HK-2 (cell line): Measurements from ENCODE around the gene KANSL2.
"Not testable (repeated sequence)": the region's sequence is repeated elsewhere in the genome, so short reads cannot be mapped to it uniquely, and the experiment has no call there.

ENCODE experiments used
- DNase-seq: peaks from one replicate; pipeline ENCODE4 v3.0.0-alpha.2; 2018; ENCODE audit not compliant: unreplicated experiment

The KANSL2 gene

GRCh38 chr12:48681710-48682532 is at the start of gene KANSL2:
Gene KANSL2, minus strand, starts transcription at chr12:48682238. Its CDS starts 606 bp downstream, at chr12:48681632.
- peak; percentile 98 for DNase-seq

GRCh38 chr12:48728807-48729206 is 46.8 kb upstream of the KANSL2 start:
- no peak for DNase-seq

- DNase-seq = not testable (repeated sequence)
These were observed 38.7 kb upstream of the KANSL2 start for GRCh38 chr12:48720737-48721136.

GRCh38 chr12:48720171-48720570 is 38.1 kb upstream of the KANSL2 start:
- DNase-seq = not testable (repeated sequence)

GRCh38 chr12:48719002-48719401 is 37.0 kb upstream of the KANSL2 start:
- not testable (repeated sequence) for DNase-seq

GRCh38 chr12:48717252-48717695 is 35.2 kb upstream of the KANSL2 start:
- DNase-seq = peak; percentile 13

GRCh38 chr12:48716493-48717251 is 34.6 kb upstream of the KANSL2 start, which contains the start of gene CCNT1:
Gene CCNT1, minus strand, starts transcription at chr12:48716707. Its CDS starts 32 bp downstream, at chr12:48716675.
- DNase-seq = peak; percentile 99

- DNase-seq = no peak
These were observed 34.1 kb upstream of the KANSL2 start for GRCh38 chr12:48716168-48716492.

- DNase-seq = no peak
These were observed 30.2 kb upstream of the KANSL2 start for GRCh38 chr12:48712209-48712608.

GRCh38 chr12:48698822-48699221 is 16.8 kb upstream of the KANSL2 start:
- DNase-seq = not testable (repeated sequence)

GRCh38 chr12:48696626-48697025 is 14.6 kb upstream of the KANSL2 start:
- DNase-seq = no peak

- no peak for DNase-seq
These were observed 13.8 kb upstream of the KANSL2 start for GRCh38 chr12:48695859-48696258.

GRCh38 chr12:48694038-48694437 is 12.0 kb upstream of the KANSL2 start:
- DNase-seq = no peak

- DNase-seq = no peak
These were observed 11.5 kb upstream of the KANSL2 start for GRCh38 chr12:48693572-48693971.

GRCh38 chr12:48691826-48692487 is 9.9 kb upstream of the KANSL2 start:
- no peak for DNase-seq

- peak; percentile 16 for DNase-seq
These were observed 9.0 kb upstream of the KANSL2 start for GRCh38 chr12:48690990-48691389.

GRCh38 chr12:48690436-48690835 is 8.4 kb upstream of the KANSL2 start:
- DNase-seq = no peak

- no peak for DNase-seq
These were observed 6.8 kb upstream of the KANSL2 start for GRCh38 chr12:48688836-48689235.

GRCh38 chr12:48687592-48687991 is 5.6 kb upstream of the KANSL2 start:
- DNase-seq = no peak

GRCh38 chr12:48686615-48687334 is 4.7 kb upstream of the KANSL2 start:
- DNase-seq = no peak

GRCh38 chr12:48686037-48686595 is 4.1 kb upstream of the KANSL2 start:
- DNase-seq = no peak
